GM19193 (cell line): ENCODE results near the gene RPS4Y2.

Experiments
- POLR2A ChIP-seq: IDR thresholded peaks from 4 replicates; pipeline ENCODE4 v1.6.1; 2011; ENCODE audit not compliant: insufficient read depth, insufficient read length; ENCODE audit errors: extremely low read depth

RPS4Y2 gene

GRCh38 chrY:20787076-20787475 is 31.2 kb downstream of the RPS4Y2 start:
- no peak for TF ChIP-seq POLR2A

GRCh38 chrY:20798351-20799049 is 42.6 kb downstream of the RPS4Y2 start:
- TF ChIP-seq POLR2A, result no peak

DNA sequence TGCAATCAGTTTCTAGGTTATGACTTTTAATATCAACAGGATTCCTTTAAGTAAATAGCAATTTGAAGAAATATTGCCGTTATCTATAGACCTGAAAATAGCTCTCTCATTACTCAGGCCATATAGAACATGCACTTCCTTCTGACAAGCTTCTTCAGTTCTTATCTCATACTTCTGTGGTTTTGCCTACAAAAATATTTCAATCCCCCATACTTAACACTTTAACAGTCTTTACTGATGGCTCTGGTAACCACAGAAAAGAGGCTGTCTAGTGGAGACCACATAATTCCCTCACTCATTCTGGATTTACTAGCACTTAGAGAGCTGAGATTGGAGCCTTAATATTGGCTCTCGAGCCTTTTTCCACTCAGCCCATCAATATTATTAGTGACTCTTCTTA is 46.8 kb downstream of the RPS4Y2 start:
- no peak for TF ChIP-seq POLR2A

- TF ChIP-seq POLR2A, result no peak
These were observed 50.3 kb downstream of the RPS4Y2 start for GRCh38 chrY:20806243-20806642.

DNA sequence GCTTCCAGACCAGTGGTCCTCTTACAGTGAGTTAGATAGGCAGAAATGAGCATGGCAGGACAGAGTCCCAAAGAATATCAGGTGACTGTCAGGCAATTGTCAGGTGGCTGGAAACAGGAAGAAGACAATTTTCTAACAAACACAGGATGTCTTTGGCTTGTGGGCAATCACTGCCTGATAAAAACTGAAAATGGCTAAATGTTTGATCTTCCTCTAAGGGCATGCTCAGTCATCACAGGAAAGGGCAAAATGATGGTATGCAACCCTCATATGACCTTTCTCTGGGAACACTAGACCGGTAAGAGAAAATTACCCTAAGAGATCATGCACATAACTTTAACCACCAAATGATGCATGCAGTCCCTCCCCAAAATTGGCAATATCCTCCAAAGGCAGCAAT is 57.6 kb downstream of the RPS4Y2 start:
- TF ChIP-seq POLR2A, result no peak

- TF ChIP-seq POLR2A, result no peak
These were observed 58.9 kb downstream of the RPS4Y2 start for GRCh38 chrY:20814794-20815193.

- no peak for TF ChIP-seq POLR2A
These were observed 61.2 kb downstream of the RPS4Y2 start for GRCh38 chrY:20817067-20817466.
